ENCODE data around the gene LRP4. TPM values are rescaled to one million over a fixed set of nuclear protein-coding genes. Genes with fewer than 3 reads are reported as not detected.

LRP4 gene
- total and polyA plus RNA-seq, 2 donors (not counting 3 experiments of a cell fraction or from before 2014, with no cell fraction given) = 0.86 to 2.0 TPM

DNA sequence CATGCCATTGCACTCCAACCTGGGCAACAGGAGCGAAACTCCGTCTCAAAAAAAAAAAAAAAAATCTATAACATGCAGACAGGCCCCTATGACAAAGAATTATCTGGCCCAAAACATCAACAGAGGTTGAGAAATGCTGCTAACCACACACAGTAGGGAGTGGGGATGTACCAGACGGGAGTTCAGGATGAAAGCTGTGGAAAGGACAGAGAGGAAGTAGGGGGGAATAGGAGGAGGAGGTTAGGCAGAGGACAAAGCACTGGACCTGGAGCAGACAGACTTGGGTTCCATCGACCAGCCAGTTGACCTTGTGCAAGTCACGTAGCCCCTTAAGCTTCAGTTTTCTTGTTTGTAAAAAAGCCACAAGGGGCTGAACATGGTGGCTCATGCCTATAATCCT is 12.5 kb downstream of the LRP4 start:
- H2AFZ ChIP-seq (ENCODE audit: low read depth, low read length) = no peak overlapping the region
- no peak overlapping the region for H3K4me2 ChIP-seq (ENCODE audit: insufficient read depth, low read length)
- peaks cover 0 to 2% of the 10 kb centered on the region in 2 experiments for H3K27me3 ChIP-seq (ENCODE audit: control insufficient read depth in 2 of 2, insufficient read depth in 2 of 2, low read length in 2 of 2)
- H3K4me3 ChIP-seq (replicated peaks in 1 of 3; ENCODE audit: insufficient read depth in 1 of 3, low read depth in 1 of 3, low read length in 3 of 3) = no peak overlapping the region
- CTCF ChIA-PET = interaction anchor here (1.2 to 1.7 kb wide), 3 partner anchors 15 to 250 kb away, joined by 3 to 4 read pairs (median 3); no protein-coding TSS in a partner anchor
- no peaks in the 10 kb centered on the region for H3K9me3 ChIP-seq (replicated peaks; ENCODE audit: control insufficient read depth, insufficient read depth, low read length)
- DNase-seq (ENCODE audit: low read depth, low spot score) (no peak), FAIRE-seq (no peak)
- H3K79me2 ChIP-seq (ENCODE audit: control insufficient read depth, insufficient read depth, low read length) = no peaks in the 10 kb centered on the region
- H3K4me1 ChIP-seq (ENCODE audit: control insufficient read depth, extremely low read depth, insufficient read depth, low read length) = peaks cover 9% of the 10 kb centered on the region
- no peaks in the 10 kb centered on the region for H3K9me1 ChIP-seq (replicated peaks; ENCODE audit: control insufficient read depth, extremely low read depth, insufficient read depth, low read length)
- H4K20me1 ChIP-seq (replicated peaks; ENCODE audit: control insufficient read depth, extremely low read depth, insufficient read depth, low read length) = no peaks in the 10 kb centered on the region
- intact Hi-C loops (cut with micrococcal nuclease) = no loop called here
- no peaks in the 10 kb centered on the region for H3K36me3 ChIP-seq (ENCODE audit: control insufficient read depth in 2 of 2, extremely low read depth in 1 of 2, insufficient read depth in 2 of 2, low read length in 2 of 2)
- no peak overlapping the region for H3K9ac ChIP-seq (replicated peaks; ENCODE audit: extremely low read depth, insufficient read depth, low read length)
- no TSS peak for BruUV-seq (replicated peaks)
- POLR2A ChIA-PET = interaction anchor here (0.7 to 1.3 kb wide), 2 partner anchors 26 to 234 kb away, joined by 4 to 8 read pairs; no protein-coding TSS in a partner anchor
- TF ChIP-seq GATA2 (IDR thresholded peaks at IDR 0.05; ENCODE audit: insufficient read depth, insufficient read length, low read depth, low read length) (no peak), MYC (IDR thresholded peaks at IDR 0.05; ENCODE audit: low read depth, low read length) (no peak), POLR2AphosphoS5 (IDR thresholded peaks at IDR 0.05; ENCODE audit: insufficient read depth, low read depth, low read length) (no peak), MAX (IDR thresholded peaks at IDR 0.05; ENCODE audit: insufficient read depth, insufficient read length) (no peak), JUN (IDR thresholded peaks at IDR 0.05; ENCODE audit: borderline replicate concordance, insufficient read depth, insufficient read length, low read depth) (no peak), FOS (IDR thresholded peaks at IDR 0.05; ENCODE audit: borderline replicate concordance, insufficient read depth, low read length) (no peak), POLR2A (IDR thresholded peaks at IDR 0.05; ENCODE audit: low read depth, low read length) (no peak), EZH2 (IDR thresholded peaks at IDR 0.05; ENCODE audit: borderline replicate concordance, low read depth, low read length, severe bottlenecking) (no peak), CTCF (IDR thresholded peaks at IDR 0.05; ENCODE audit: extremely low read depth in 1 of 2, insufficient read depth in 1 of 2, low read depth in 1 of 2, low read length in 2 of 2) (no peak)
- dilution Hi-C loops (cut with MboI; ENCODE audit: extremely low pct_ligation_motif_present, low sequenced_read_pairs) = no loop called here
- no peak overlapping the region for H3K27ac ChIP-seq (ENCODE audit: insufficient read depth, low read depth, low read length)
